NCI-H2029 (cell line): ENCODE results near the gene LDLRAD3.
"Not testable (repeated sequence)": the region's sequence is repeated elsewhere in the genome, so short reads cannot be mapped to it uniquely, and the experiment has no call there.

Experiments used
- DNase-seq: peaks from one replicate; lab custom pipeline; 2025; lab: John Stamatoyannopoulos, UW

Gene LDLRAD3, protein sequence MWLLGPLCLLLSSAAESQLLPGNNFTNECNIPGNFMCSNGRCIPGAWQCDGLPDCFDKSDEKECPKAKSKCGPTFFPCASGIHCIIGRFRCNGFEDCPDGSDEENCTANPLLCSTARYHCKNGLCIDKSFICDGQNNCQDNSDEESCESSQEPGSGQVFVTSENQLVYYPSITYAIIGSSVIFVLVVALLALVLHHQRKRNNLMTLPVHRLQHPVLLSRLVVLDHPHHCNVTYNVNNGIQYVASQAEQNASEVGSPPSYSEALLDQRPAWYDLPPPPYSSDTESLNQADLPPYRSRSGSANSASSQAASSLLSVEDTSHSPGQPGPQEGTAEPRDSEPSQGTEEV

GRCh38 chr11:35943713-35944502 is at the start of gene LDLRAD3:
LDLRAD3 (plus strand) TSS chr11:35944062; CDS start chr11:35944099, 37 bp downstream.
- peak; percentile 17 for DNase-seq

GRCh38 chr11:35897019-35897418 is 46.8 kb upstream of the LDLRAD3 start:
- no peak for DNase-seq

DNA sequence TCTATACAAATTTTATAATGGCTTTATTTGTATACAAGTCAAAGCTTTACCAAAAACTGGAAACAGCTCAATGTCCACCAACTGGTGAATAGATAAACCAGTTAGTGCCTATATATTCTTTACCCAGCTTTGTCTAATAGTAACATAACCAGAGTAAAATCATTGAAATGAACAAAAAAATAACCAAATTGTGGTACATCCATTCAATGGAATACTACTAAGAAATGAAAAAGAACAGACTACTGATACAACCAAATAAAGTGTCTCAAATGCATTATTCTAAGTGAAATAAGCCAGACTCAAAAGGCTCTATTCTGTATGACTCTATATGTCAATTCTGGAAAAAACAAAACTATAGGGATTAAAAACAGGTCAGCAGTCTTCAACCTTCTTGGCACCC is 40.9 kb upstream of the LDLRAD3 start:
- DNase-seq = no peak

GRCh38 chr11:35905646-35906276 is 38.1 kb upstream of the LDLRAD3 start:
- no peak for DNase-seq

DNA sequence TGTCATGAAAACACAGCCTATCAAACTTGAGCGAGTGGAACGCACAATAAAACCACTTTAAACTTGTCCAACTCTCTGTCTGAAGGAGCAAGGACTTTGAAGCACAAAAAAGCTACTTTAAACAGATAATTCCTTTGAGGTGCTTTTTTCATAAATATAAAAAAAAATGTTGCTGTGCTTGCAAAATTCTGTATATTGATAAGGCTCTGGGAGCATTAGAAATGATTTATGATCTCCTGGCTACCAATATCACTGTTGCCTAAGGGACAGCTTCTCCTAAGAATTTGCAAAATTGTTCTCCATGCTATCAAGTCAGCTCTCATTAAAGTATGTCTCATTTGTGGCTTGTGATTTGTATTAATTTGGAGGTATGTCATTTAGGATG is 37.6 kb upstream of the LDLRAD3 start:
- DNase-seq = no peak

GRCh38 chr11:35906681-35907080 is 37.2 kb upstream of the LDLRAD3 start:
- DNase-seq = no peak

DNA sequence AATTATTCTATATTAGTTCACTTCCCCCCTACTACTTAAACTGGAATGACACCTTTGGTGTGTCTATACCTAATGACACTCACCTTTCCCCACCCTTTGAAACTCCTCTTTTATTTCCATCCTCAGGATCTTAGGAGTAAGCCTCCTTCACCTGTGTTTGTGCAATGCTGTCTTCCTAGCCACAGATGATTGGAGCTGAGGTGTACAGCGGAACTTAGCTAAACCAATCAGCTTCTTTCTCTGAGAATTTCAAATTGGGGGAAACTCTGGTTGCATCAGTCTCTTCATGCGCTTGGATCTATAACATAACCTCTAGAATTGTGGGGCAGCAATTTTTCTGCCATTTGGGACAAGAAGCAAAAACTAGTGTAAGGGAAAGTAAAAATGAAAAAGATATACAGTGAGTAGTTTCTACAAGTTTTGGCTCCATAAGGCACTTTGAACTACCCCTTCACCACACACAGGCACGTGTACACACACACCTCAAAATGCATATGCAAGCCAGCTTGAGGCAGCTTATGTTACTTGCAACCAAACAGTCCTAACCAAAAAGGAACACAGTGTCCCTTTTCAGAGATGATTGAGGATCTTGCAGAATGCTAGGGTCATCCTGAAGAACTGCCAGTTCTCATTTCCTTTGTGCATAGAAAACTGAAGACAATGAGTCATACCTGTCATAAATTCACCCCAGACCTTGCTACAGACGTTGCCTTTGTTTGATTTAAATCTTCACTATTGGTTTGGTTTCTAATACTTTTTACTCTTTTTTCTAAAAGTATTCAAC is 36.0 kb upstream of the LDLRAD3 start:
- DNase-seq = no peak

DNA sequence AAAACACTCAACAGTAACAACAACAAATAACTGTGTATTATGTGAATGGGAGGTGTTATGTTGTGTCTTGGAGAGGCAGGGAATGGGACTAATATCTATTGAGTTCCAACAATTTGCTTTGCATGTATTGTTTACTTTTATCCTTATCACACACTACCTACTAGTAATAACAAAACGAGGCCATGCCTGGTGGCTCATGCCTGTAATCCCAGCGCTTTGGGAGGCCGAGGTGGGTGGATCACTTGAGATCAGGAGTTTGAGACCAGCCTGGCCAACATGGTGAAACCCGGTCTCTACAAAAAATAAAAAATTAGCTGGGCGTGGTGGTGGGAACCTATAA is 35.5 kb upstream of the LDLRAD3 start:
- DNase-seq = not testable (repeated sequence)

DNA sequence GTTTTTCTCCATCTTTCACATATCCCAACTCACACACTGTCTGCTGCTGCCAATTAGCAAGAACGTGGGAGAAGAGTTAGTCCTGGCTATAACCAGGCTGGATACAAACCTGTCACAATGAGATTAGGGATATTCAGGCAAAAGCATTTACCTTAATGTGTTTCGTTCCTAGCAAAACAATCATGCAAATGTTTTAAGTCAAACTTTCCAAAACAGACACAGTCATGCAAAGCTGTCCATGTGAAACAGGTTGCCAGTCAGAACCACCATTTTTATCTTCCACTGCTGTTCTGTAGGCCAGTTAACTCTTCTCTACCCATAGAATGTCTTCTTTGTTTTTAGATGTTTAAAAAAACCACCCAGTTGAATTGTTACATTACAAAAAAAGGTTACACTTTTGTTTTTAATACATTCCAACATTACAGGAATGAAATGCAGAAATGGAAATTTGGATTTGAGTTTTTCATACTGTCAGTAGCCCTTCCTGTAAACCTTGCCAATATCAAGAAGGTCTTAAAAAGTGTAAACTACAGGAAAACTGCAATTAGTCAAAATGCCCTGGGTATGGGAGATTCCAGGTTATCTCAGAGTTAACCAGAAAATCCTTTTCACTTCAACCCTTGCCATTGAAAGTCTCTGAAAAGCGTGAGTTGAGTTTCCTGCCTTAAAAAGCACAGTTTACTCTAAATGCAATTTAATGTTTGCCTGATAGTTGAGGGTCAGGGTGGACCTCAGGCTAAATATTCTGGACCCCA is 34.2 kb upstream of the LDLRAD3 start:
- no peak for DNase-seq

GRCh38 chr11:35911013-35911412 is 32.8 kb upstream of the LDLRAD3 start:
- no peak for DNase-seq

DNA sequence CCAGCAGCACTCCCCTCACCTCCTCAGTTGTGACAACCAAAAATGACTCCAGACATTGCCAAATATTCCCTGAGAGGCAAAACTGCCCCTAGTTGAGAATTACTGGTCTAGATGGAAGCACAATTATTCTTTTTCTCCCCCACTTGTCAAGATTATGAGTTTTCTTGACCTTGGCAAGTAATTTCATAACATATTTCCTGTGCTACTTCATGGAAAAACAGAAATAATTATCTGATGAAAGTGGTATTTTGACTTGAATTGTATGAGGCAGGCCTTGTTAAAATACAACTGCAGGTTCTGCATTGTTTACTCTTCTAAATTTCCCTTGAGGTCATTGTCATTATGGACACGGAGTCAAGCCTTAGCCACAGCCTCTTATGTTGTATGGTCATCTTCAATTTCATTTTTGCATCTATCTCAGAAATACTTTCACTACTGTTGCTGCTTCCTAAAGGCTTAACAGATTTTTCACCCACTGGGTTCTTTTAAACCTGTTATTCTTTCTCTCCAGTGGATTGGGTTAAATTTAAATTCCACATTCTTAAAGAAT is 32.2 kb upstream of the LDLRAD3 start:
- DNase-seq = no peak

- not testable (repeated sequence) for DNase-seq
Observed at GRCh38 chr11:35912436-35912835, 31.4 kb upstream of the LDLRAD3 start.

GRCh38 chr11:35912883-35913624 is 30.8 kb upstream of the LDLRAD3 start:
- no peak for DNase-seq

DNA sequence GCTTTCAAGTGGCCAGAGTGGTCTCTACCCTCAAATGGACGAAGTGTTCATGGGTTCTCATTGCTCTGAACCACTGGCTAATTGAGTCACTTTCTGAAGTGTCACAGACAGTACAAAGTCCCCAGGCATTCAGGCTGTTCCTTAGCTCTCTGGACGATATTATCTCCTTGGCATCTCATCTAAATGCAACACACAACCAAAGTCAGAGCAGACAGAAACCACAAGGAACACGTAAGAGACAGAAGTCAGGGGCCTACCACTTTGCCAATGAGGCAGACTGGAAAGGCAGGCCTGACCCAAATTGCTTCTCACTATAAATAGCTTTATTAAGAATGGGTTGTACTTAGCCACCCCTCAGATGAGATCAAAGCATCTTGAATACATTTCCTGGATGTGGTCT is 29.0 kb upstream of the LDLRAD3 start:
- no peak for DNase-seq

- no peak for DNase-seq
Observed at GRCh38 chr11:35916270-35916669, 27.6 kb upstream of the LDLRAD3 start.

GRCh38 chr11:35917676-35918075 is 26.2 kb upstream of the LDLRAD3 start:
- DNase-seq = no peak

DNA sequence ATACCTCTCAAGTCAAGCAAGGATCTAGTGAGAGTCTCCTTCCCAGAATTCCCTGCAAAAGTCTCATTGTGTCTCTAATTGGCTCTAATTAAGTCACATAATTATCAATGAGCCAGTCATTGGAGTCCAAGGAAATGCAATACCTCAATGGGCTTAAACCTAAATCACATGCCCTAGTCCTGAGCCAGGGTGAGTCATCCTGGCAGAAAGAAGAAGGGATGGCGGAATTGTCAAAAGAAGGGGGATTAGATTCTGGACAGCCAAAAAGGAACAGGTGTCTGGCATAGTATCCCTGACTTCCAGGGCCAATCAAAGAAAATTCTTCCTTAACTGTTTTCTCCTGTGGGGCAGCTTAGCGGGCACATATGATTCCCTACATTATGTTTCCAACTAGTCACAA is 25.1 kb upstream of the LDLRAD3 start:
- DNase-seq = no peak

GRCh38 chr11:35919244-35919643 is 24.6 kb upstream of the LDLRAD3 start:
- DNase-seq = peak; percentile 82

DNA sequence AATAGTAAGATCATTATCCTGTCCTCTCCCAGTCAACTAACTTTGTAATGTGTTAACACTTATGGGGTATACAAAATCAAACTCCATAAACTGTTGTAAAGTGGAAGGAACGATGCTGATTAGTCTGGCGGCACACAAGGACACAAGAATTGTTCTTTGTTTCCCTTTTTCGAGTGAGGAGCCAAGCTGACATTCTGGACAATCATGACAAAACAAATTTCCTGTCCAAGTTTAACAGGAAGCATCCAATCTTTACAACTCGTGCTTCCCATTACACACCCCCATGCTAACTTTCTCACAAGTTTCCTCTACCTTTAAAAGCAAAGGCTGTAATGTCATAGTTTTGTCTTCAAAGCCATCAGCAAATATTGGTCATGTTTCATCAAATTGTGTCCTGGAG is 20.4 kb upstream of the LDLRAD3 start:
- DNase-seq = no peak

DNA sequence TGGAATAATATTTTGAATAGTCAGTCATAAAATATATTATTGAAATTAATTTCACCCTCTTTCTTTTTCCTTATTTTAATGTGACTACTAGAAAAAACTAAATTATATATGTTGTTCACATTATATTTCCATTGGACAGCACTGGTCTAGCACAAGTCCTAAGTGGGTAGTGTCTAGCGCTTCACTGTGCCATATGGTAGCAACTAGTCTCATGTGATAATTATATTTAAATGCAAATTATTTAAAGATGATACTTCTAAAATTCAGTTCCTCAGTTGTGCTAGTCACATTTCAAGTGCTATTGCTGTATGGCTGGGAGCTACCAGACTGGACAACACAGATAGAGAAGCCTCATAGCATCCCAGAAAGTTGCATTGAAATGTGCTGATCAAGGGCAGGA is 19.1 kb upstream of the LDLRAD3 start:
- no peak for DNase-seq

DNA sequence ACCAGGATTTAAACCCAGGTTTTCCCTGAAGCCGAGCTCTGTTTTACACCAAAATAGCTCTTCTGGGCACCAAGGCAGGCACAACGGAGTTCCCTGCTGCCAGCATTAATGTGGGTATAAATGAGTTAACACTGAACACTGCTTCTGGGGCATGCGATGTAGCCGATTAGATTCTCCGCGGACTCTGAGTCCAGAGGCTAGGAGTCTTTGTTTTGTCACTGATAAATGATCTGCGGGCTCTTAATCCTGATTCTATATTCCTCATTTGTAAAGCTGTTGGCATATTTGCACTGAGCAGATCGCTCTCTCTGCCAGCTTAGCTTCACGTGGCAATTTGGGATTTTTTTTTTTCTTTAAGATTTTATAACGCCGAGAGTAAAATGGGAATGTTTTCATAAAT is 16.8 kb upstream of the LDLRAD3 start:
- DNase-seq = no peak
